Measurements from ENCODE around the gene PPP2CA.
"Not testable (repeated sequence)": the region's sequence is repeated elsewhere in the genome, so short reads cannot be mapped to it uniquely, and the experiment has no call there.

PPP2CA gene

GRCh38 chr5:134255418-134256150, 29.7 kb upstream of the PPP2CA start:
- Histone ChIP-seq H3K9ac (ENCODE audit: low read depth, low read length) (no peak overlapping the region), H3K4me1 (ENCODE audit: control insufficient read depth, insufficient read depth, low read length) (no peaks in the 10 kb centered on the region), H3K9me3 (ENCODE audit: control insufficient read depth, insufficient read depth, low read length) (0 out of 2 replicates have a peak, but pooled peaks cover 1% of the 10 kb centered on the region), H3K27ac (ENCODE audit: low read depth, low read length) (no peak overlapping the region), H3K27me3 (ENCODE audit: control insufficient read depth, insufficient read depth, low read length) (no peaks in the 10 kb centered on the region), H3K36me3 (ENCODE audit: control insufficient read depth, insufficient read depth, low read length) (no peaks in the 10 kb centered on the region), H3K4me3 (ENCODE audit: low read depth, low read length) (no peak overlapping the region)

GRCh38 chr5:134253368-134254153, 27.7 kb upstream of the PPP2CA start:
- H3K9me3 ChIP-seq (ENCODE audit: control insufficient read depth, insufficient read depth, low read length); H3K9ac ChIP-seq (ENCODE audit: low read depth, low read length); H3K27me3 ChIP-seq (ENCODE audit: control insufficient read depth, insufficient read depth, low read length); H3K27ac ChIP-seq (ENCODE audit: low read depth, low read length); H3K4me3 ChIP-seq (ENCODE audit: low read depth, low read length); H3K36me3 ChIP-seq (ENCODE audit: control insufficient read depth, insufficient read depth, low read length); H3K4me1 ChIP-seq (ENCODE audit: control insufficient read depth, insufficient read depth, low read length): not testable (repeated sequence)

- Histone ChIP-seq H3K27ac (ENCODE audit: low read depth, low read length) (no peak overlapping the region), H3K36me3 (ENCODE audit: control insufficient read depth, insufficient read depth, low read length) (no peaks in the 10 kb centered on the region), H3K27me3 (ENCODE audit: control insufficient read depth, insufficient read depth, low read length) (no peaks in the 10 kb centered on the region), H3K9me3 (ENCODE audit: control insufficient read depth, insufficient read depth, low read length) (no peaks in the 10 kb centered on the region), H3K4me3 (ENCODE audit: low read depth, low read length) (no peak overlapping the region), H3K4me1 (ENCODE audit: control insufficient read depth, insufficient read depth, low read length) (peaks cover 1% of the 10 kb centered on the region), H3K9ac (ENCODE audit: low read depth, low read length) (no peak overlapping the region)
Observed at GRCh38 chr5:134252671-134253070, 26.8 kb upstream of the PPP2CA start.

- Histone ChIP-seq H3K27me3 (ENCODE audit: control insufficient read depth, insufficient read depth, low read length) (no peaks in the 10 kb centered on the region), H3K27ac (ENCODE audit: low read depth, low read length) (no peak overlapping the region), H3K36me3 (ENCODE audit: control insufficient read depth, insufficient read depth, low read length) (no peaks in the 10 kb centered on the region), H3K9me3 (ENCODE audit: control insufficient read depth, insufficient read depth, low read length) (no peaks in the 10 kb centered on the region), H3K9ac (ENCODE audit: low read depth, low read length) (no peak overlapping the region), H3K4me1 (ENCODE audit: control insufficient read depth, insufficient read depth, low read length) (peaks cover 14% of the 10 kb centered on the region), H3K4me3 (ENCODE audit: low read depth, low read length) (no peak overlapping the region)
Observed at GRCh38 chr5:134250949-134251348, 25.1 kb upstream of the PPP2CA start.

- Histone ChIP-seq H3K4me1 (ENCODE audit: control insufficient read depth, insufficient read depth, low read length) (peaks cover 22% of the 10 kb centered on the region), H3K9me3 (ENCODE audit: control insufficient read depth, insufficient read depth, low read length) (no peaks in the 10 kb centered on the region), H3K4me3 (ENCODE audit: low read depth, low read length) (no peak overlapping the region), H3K27ac (ENCODE audit: low read depth, low read length) (no peak overlapping the region), H3K27me3 (ENCODE audit: control insufficient read depth, insufficient read depth, low read length) (no peaks in the 10 kb centered on the region), H3K9ac (ENCODE audit: low read depth, low read length) (no peak overlapping the region), H3K36me3 (ENCODE audit: control insufficient read depth, insufficient read depth, low read length) (no peaks in the 10 kb centered on the region)
Observed at GRCh38 chr5:134249469-134250379, 23.9 kb upstream of the PPP2CA start.

GRCh38 chr5:134248256-134248655, 22.4 kb upstream of the PPP2CA start:
- Histone ChIP-seq H3K4me1 (ENCODE audit: control insufficient read depth, insufficient read depth, low read length) (peaks cover 29% of the 10 kb centered on the region), H3K9me3 (ENCODE audit: control insufficient read depth, insufficient read depth, low read length) (no peaks in the 10 kb centered on the region)

GRCh38 chr5:134247428-134248224, 21.8 kb upstream of the PPP2CA start:
- Histone ChIP-seq H3K9me3 (ENCODE audit: control insufficient read depth, insufficient read depth, low read length) (no peaks in the 10 kb centered on the region), H3K36me3 (ENCODE audit: control insufficient read depth, insufficient read depth, low read length) (no peaks in the 10 kb centered on the region), H3K27ac (ENCODE audit: low read depth, low read length) (peak overlapping the region; percentile 53), H3K9ac (ENCODE audit: low read depth, low read length) (no peak overlapping the region), H3K4me1 (ENCODE audit: control insufficient read depth, insufficient read depth, low read length) (peaks cover 29% of the 10 kb centered on the region), H3K4me3 (ENCODE audit: low read depth, low read length) (no peak overlapping the region), H3K27me3 (ENCODE audit: control insufficient read depth, insufficient read depth, low read length) (no peaks in the 10 kb centered on the region)

More at GRCh38 chr5:134248256-134248655, 22.4 kb upstream of the PPP2CA start:
- Histone ChIP-seq H3K4me3 (ENCODE audit: low read depth, low read length) (no peak overlapping the region), H3K36me3 (ENCODE audit: control insufficient read depth, insufficient read depth, low read length) (no peaks in the 10 kb centered on the region), H3K27me3 (ENCODE audit: control insufficient read depth, insufficient read depth, low read length) (no peaks in the 10 kb centered on the region), H3K27ac (ENCODE audit: low read depth, low read length) (no peak overlapping the region), H3K9ac (ENCODE audit: low read depth, low read length) (no peak overlapping the region)

- peaks cover 29% of the 10 kb centered on the region for H3K4me1 ChIP-seq (ENCODE audit: control insufficient read depth, insufficient read depth, low read length)
- no peaks in the 10 kb centered on the region for H3K36me3 ChIP-seq (ENCODE audit: control insufficient read depth, insufficient read depth, low read length)
- no peak overlapping the region; the same call in 1 of the 2 replicates for H3K9ac ChIP-seq (ENCODE audit: low read depth, low read length)
- H3K9me3 ChIP-seq (ENCODE audit: control insufficient read depth, insufficient read depth, low read length), result no peaks in the 10 kb centered on the region
- no peaks in the 10 kb centered on the region for H3K27me3 ChIP-seq (ENCODE audit: control insufficient read depth, insufficient read depth, low read length)
- H3K27ac ChIP-seq (ENCODE audit: low read depth, low read length), result peak overlapping the region; percentile 53
- no peak overlapping the region for H3K4me3 ChIP-seq (ENCODE audit: low read depth, low read length)
Observed at GRCh38 chr5:134246771-134247427, 21.0 kb upstream of the PPP2CA start.

GRCh38 chr5:134245692-134246091, 19.8 kb upstream of the PPP2CA start:
- H3K4me1 ChIP-seq (ENCODE audit: control insufficient read depth, insufficient read depth, low read length), result peaks cover 33% of the 10 kb centered on the region
- no peaks in the 10 kb centered on the region for H3K9me3 ChIP-seq (ENCODE audit: control insufficient read depth, insufficient read depth, low read length)
- no peaks in the 10 kb centered on the region for H3K27me3 ChIP-seq (ENCODE audit: control insufficient read depth, insufficient read depth, low read length)
- no peak overlapping the region for H3K4me3 ChIP-seq (ENCODE audit: low read depth, low read length)
- no peak overlapping the region for H3K9ac ChIP-seq (ENCODE audit: low read depth, low read length)
- peak overlapping the region; percentile 80 for H3K27ac ChIP-seq (ENCODE audit: low read depth, low read length)
- no peaks in the 10 kb centered on the region for H3K36me3 ChIP-seq (ENCODE audit: control insufficient read depth, insufficient read depth, low read length)

All from HUES48 (cell line).